Fibroblast of mammary gland (primary cell): ENCODE data around the gene WDR81.
A peak's percentile ranks its signal among the peaks of the same experiment; 100 is the strongest.

Source experiments
- DNase-seq: peaks from one replicate; pipeline ENCODE4 v3.0.0-alpha.2; 2010; ENCODE audit warnings: low read depth
- H3K4me3 ChIP-seq: 2 replicates; pipeline ENCODE4 v1.5.1; 2011; ENCODE audit warnings: low read depth, mild to moderate bottlenecking, low read length, moderate library complexity; ENCODE audit not compliant: control insufficient read depth
- CTCF ChIP-seq: conservative IDR thresholded peaks from 2 replicates; pipeline ENCODE4 v1.5.1; 2011; ENCODE audit warnings: low read depth, low read length, inconsistent platforms; ENCODE audit not compliant: control insufficient read depth, insufficient read depth

The WDR81 gene

GRCh38 chr17:1776328-1776727 is 51.8 kb downstream of the WDR81 start:
- no peak for DNase-seq
- no peak for TF ChIP-seq CTCF
- H3K4me3 ChIP-seq: no peak overlapping the region

- no peak for TF ChIP-seq CTCF
- H3K4me3 ChIP-seq: no peak overlapping the region
- DNase-seq: no peak
Measured at GRCh38 chr17:1776857-1777256, 52.4 kb downstream of the WDR81 start.

GRCh38 chr17:1779571-1780131 is 55.1 kb downstream of the WDR81 start:
- no peak overlapping the region for H3K4me3 ChIP-seq
- no peak for TF ChIP-seq CTCF
- peak; percentile 99 for DNase-seq

- no peak for TF ChIP-seq CTCF
- H3K4me3 ChIP-seq: no peak overlapping the region
- no peak for DNase-seq
Measured at GRCh38 chr17:1782171-1782567, 57.7 kb downstream of the WDR81 start.

- peak; percentile 67 for DNase-seq
- no peak for TF ChIP-seq CTCF
- no peak overlapping the region for H3K4me3 ChIP-seq
Measured at GRCh38 chr17:1783271-1783670, 58.8 kb downstream of the WDR81 start.

- peak; percentile 99 for DNase-seq
- TF ChIP-seq CTCF: peak; percentile 89
Measured at GRCh38 chr17:1783834-1784611, 59.5 kb downstream of the WDR81 start.

More at GRCh38 chr17:1783834-1784611, 59.5 kb downstream of the WDR81 start:
- H3K4me3 ChIP-seq: no peak overlapping the region
